H1 (cell line): ENCODE data around the gene LDLRAD1. TPM values are rescaled to one million over a fixed set of nuclear protein-coding genes. Genes with fewer than 3 reads are reported as not detected.

Experiments
- CHD1 ChIP-seq: IDR thresholded peaks from 2 replicates; pipeline ENCODE4 v1.6.1; 2012; ENCODE audit warnings: low read depth, low read length, improper control_type of control experiment
- KDM4A ChIP-seq: IDR thresholded peaks from one replicate; pipeline ENCODE4 v1.7.1; 2012; ENCODE audit warnings: low read depth, mild to moderate bottlenecking, moderate library complexity, low read length, inconsistent platforms; ENCODE audit not compliant: severe bottlenecking
- PHF8 ChIP-seq: fragments of 200-600 bp; sonication (generic); conservative IDR thresholded peaks from 2 replicates; pipeline ENCODE4 v1.7.1; 2012; ENCODE audit warnings: low read depth, mild to moderate bottlenecking, inconsistent platforms, low read length, moderate library complexity
- polyA plus RNA-seq, 7 experiments: library from polyadenylated mRNA; depleted of rRNA in 3 of 7; stranded (reverse) in 5 of 7; unstranded in 2 of 7; fragments of >200 nt in 5 of 7; fragments of 200-250 nt in 2 of 7; gene quantifications; 1 replicate in 5 of 7; 2 replicates in 1 of 7; 4 replicates in 1 of 7; pipeline versions ENCODE4 v1.2.1 to v1.2.3, GENCODE V29; 2011 to 2013; ENCODE audit warnings: missing spikeins in 2 of 7, mixed read lengths in 2 of 7
- total RNA-seq: library from RNA; stranded (reverse); fragmentation: NEBNext Ultra II Directional; extraction: Animal tissue kit (Norgen Biotek cat#: 25700); gene quantifications from 2 replicates; pipeline ENCODE4 v1.2.1, GENCODE V29; 2021

Gene LDLRAD1
- total and polyA plus RNA-seq, 2 of the 8 experiments (the other 6 are each of a cell fraction or from before 2014, with no cell fraction given), result not detected

DNA sequence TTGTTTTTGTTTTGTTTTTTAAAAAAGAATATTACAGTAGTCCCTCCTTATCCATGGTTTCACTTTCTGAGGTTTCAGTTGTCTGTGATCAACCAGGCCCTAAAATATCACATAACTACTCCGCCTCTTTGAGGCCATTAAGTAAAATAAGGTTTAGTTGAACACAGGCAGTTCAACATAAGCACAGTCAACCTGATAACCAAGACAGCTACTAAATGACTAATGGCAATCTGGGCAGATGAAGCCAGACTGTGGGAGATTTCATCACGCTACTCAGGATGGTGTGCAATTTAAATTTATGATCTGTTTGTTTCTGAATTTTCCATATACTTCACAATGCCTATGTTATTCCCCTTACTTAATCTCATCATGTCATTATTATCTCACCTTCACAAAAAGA, 30.1 kb downstream of the LDLRAD1 start (continued):
- TF ChIP-seq PHF8 (no peak), CHD1 (no peak), KDM4A (no peak)
